GM23248 (cell line): ENCODE data around the gene MBP. TPM values are rescaled to one million over a fixed set of nuclear protein-coding genes. Genes with fewer than 3 reads are reported as not detected.
"Not testable (repeated sequence)": the region's sequence is repeated elsewhere in the genome, so short reads cannot be mapped to it uniquely, and the experiment has no call there.

ENCODE experiments used
- DNase-seq: peaks from one replicate; pipeline ENCODE4 v3.0.0-alpha.2; 2015
- H2AFZ ChIP-seq: fragments of 200-600 bp; sonication (generic); 2 replicates; pipeline ENCODE4 v1.6.1; 2016; ENCODE audit warnings: antibody characterized with exemption
- H3F3A ChIP-seq: fragments of 200-600 bp; sonication (generic); 2 replicates; pipeline ENCODE4 v1.6.1; 2016; ENCODE audit warnings: mild to moderate bottlenecking, antibody characterized with exemption, mixed run types; ENCODE audit not compliant: insufficient read depth
- H3K27ac ChIP-seq: fragments of 200-600 bp; sonication (generic); 2 replicates; pipeline ENCODE4 v1.5.1; 2016; ENCODE audit warnings: mild to moderate bottlenecking
- H3K27me3 ChIP-seq: fragments of 200-600 bp; sonication (generic); replicated peaks from 2 replicates; pipeline ENCODE4 v1.6.1; 2016; ENCODE audit warnings: mild to moderate bottlenecking; ENCODE audit not compliant: insufficient read depth
- H3K36me3 ChIP-seq: fragments of 200-600 bp; sonication (generic); 2 replicates; pipeline ENCODE4 v1.6.1; 2016; ENCODE audit warnings: low read depth, mild to moderate bottlenecking
- H3K4me1 ChIP-seq: fragments of 200-600 bp; sonication (generic); 2 replicates; pipeline ENCODE4 v1.6.1; 2016; ENCODE audit warnings: mild to moderate bottlenecking; ENCODE audit not compliant: insufficient read depth
- H3K4me2 ChIP-seq: fragments of 200-600 bp; sonication (generic); one replicate; pipeline ENCODE4 v1.6.1; 2016; ENCODE audit warnings: mild to moderate bottlenecking; ENCODE audit not compliant: unreplicated experiment
- H3K4me3 ChIP-seq: fragments of 200-600 bp; sonication (generic); 2 replicates; pipeline ENCODE4 v1.5.1; 2016; ENCODE audit warnings: mild to moderate bottlenecking
- H3K79me2 ChIP-seq: fragments of 200-600 bp; sonication (generic); 2 replicates; pipeline ENCODE4 v1.6.1; 2016; ENCODE audit warnings: mild to moderate bottlenecking; ENCODE audit not compliant: insufficient read depth
- H3K9ac ChIP-seq: fragments of 200-600 bp; sonication (generic); 2 replicates; pipeline ENCODE4 v1.6.1; 2016; ENCODE audit warnings: mild to moderate bottlenecking
- H3K9me2 ChIP-seq: fragments of 200-600 bp; sonication (generic); 2 replicates; pipeline ENCODE4 v1.6.1; 2016; ENCODE audit warnings: mixed run types, mild to moderate bottlenecking, moderate library complexity; ENCODE audit not compliant: insufficient read depth
- H3K9me3 ChIP-seq: fragments of 200-600 bp; sonication (generic); one replicate; pipeline ENCODE4 v1.6.1; 2017; ENCODE audit warnings: low read depth
- H4K20me1 ChIP-seq: fragments of 200-600 bp; sonication (generic); 2 replicates; pipeline ENCODE4 v1.6.0; 2016; ENCODE audit not compliant: insufficient read depth
- EZH2 ChIP-seq: fragments of 200-600 bp; sonication (generic); IDR thresholded peaks from 2 replicates; pipeline ENCODE4 v1.6.1; 2018; ENCODE audit warnings: antibody characterized with exemption, mild to moderate bottlenecking; ENCODE audit not compliant: insufficient read depth, poor library complexity, severe bottlenecking
- EZH2phosphoT487 ChIP-seq: fragments of 200-600 bp; sonication (generic); IDR thresholded peaks from 2 replicates; pipeline ENCODE4 v1.6.1; 2018; ENCODE audit warnings: antibody characterized with exemption, moderate library complexity, mild to moderate bottlenecking, low read depth; ENCODE audit not compliant: insufficient read depth
- WGBS, 2 experiments: methylation state at CpG; one replicate each; pipeline ENCODE4 v1.1.6; 2015 to 2017; ENCODE audit warnings: low lambda C conversion rate in 2 of 2, low coverage in 1 of 2; ENCODE audit errors: missing lambda C conversion rate in 2 of 2; 5-methylcytosine and 5-hydroxymethylcytosine counted together
- in situ Hi-C: fragments of 300-500 bp; cut with MboI; formaldehyde crosslinking; loops from 2 replicates; pipeline ENCODE4 v1.15.0; 2020
- polyA plus RNA-seq: library from polyadenylated mRNA; unstranded; fragments of >200 nt; fragmentation: Nextera tagmentation; extraction: Ambion mirVana; gene quantifications from 2 replicates; pipeline ENCODE4 v1.2.1, GENCODE V29; 2016
- total RNA-seq: library from RNA; depleted of rRNA; stranded (reverse); fragments of >200 nt; shearing (Covaris generic); gene quantifications from 2 replicates; pipeline ENCODE4 v1.2.3, GENCODE V29; 2014

MBP gene
- total and polyA plus RNA-seq, 2 experiments from 2014 or later, result 2.2 to 2.9 TPM

GRCh38 chr18:76972846-76973519 lies 159.6 kb downstream of the MBP start:
- H3K9ac ChIP-seq, result no peak overlapping the region
- no peaks in the 10 kb centered on the region for H3K9me2 ChIP-seq
- WGBS, 2 experiments, result 79 to 81% methylated on average over 13 of the region's 13 CpGs
- DNase-seq, result no peak
- H3K4me1 ChIP-seq, result no peaks in the 10 kb centered on the region
- H3K9me3 ChIP-seq, result no peaks in the 10 kb centered on the region
- H3K79me2 ChIP-seq, result no peaks in the 10 kb centered on the region
- in situ Hi-C loops, result no loop called here
- no peak overlapping the region for H3K4me3 ChIP-seq
- TF ChIP-seq EZH2 (no peak), EZH2phosphoT487 (no peak)
- no peaks in the 10 kb centered on the region for H3K36me3 ChIP-seq
- no peaks in the 10 kb centered on the region for H3K27me3 ChIP-seq
- H2AFZ ChIP-seq, result no peak overlapping the region
- no peak overlapping the region for H3K4me2 ChIP-seq
- H3F3A ChIP-seq, result no peaks in the 10 kb centered on the region
- H3K27ac ChIP-seq, result no peak overlapping the region
- no peaks in the 10 kb centered on the region for H4K20me1 ChIP-seq

GRCh38 chr18:76972241-76972640 lies 160.3 kb downstream of the MBP start:
- no peaks in the 10 kb centered on the region for H3K79me2 ChIP-seq
- H4K20me1 ChIP-seq, result no peaks in the 10 kb centered on the region
- H3K9ac ChIP-seq, result no peak overlapping the region
- H3K4me3 ChIP-seq, result no peak overlapping the region
- H3K9me3 ChIP-seq, result no peaks in the 10 kb centered on the region
- no peak overlapping the region for H3K4me2 ChIP-seq
- H3K4me1 ChIP-seq, result no peaks in the 10 kb centered on the region
- WGBS, 2 experiments, result 93 to 94% methylated on average over 6 of the region's 6 CpGs
- H3K27me3 ChIP-seq, result no peaks in the 10 kb centered on the region
- in situ Hi-C loops, result no loop called here
- no peak for DNase-seq
- TF ChIP-seq EZH2phosphoT487 (no peak), EZH2 (no peak)
- no peaks in the 10 kb centered on the region for H3K36me3 ChIP-seq
- H3K9me2 ChIP-seq, result no peaks in the 10 kb centered on the region
- H3K27ac ChIP-seq, result no peak overlapping the region
- no peak overlapping the region for H2AFZ ChIP-seq
- H3F3A ChIP-seq, result no peaks in the 10 kb centered on the region

- Histone ChIP-seq H3K27me3 (no peaks in the 10 kb centered on the region), H3K36me3 (no peaks in the 10 kb centered on the region), H3K27ac (no peak overlapping the region), H3K4me3 (no peak overlapping the region), H3F3A (no peaks in the 10 kb centered on the region), H4K20me1 (no peaks in the 10 kb centered on the region), H3K4me2 (no peak overlapping the region), H3K79me2 (peaks cover 9% of the 10 kb centered on the region), H3K9me2 (no peaks in the 10 kb centered on the region), H3K4me1 (no peaks in the 10 kb centered on the region), H2AFZ (no peak overlapping the region), H3K9me3 (no peaks in the 10 kb centered on the region), H3K9ac (no peak overlapping the region)
- DNase-seq, result no peak
- 85 to 91% methylated on average over 11 of the region's 11 CpGs for WGBS, 2 experiments
- in situ Hi-C loops, result no loop called here
- TF ChIP-seq EZH2phosphoT487 (no peak), EZH2 (no peak)
Measured at GRCh38 chr18:76970770-76971559, 161.6 kb downstream of the MBP start.

GRCh38 chr18:76967721-76968472 lies 164.7 kb downstream of the MBP start:
- peaks cover 1% of the 10 kb centered on the region; the same call in 1 of the 2 replicates for H3K36me3 ChIP-seq
- no peaks in the 10 kb centered on the region for H3K4me1 ChIP-seq
- no peak overlapping the region for H3K4me3 ChIP-seq
- no peak overlapping the region for H3K27ac ChIP-seq
- H2AFZ ChIP-seq, result no peak overlapping the region
- H3K9me2 ChIP-seq, result no peaks in the 10 kb centered on the region
- H3K27me3 ChIP-seq, result no peaks in the 10 kb centered on the region
- no peak for TF ChIP-seq EZH2phosphoT487
- no peak for TF ChIP-seq EZH2
- no peak overlapping the region for H3K4me2 ChIP-seq
- no peaks in the 10 kb centered on the region for H3F3A ChIP-seq
- no peaks in the 10 kb centered on the region for H3K9me3 ChIP-seq
- no peak overlapping the region for H3K9ac ChIP-seq
- no peak for DNase-seq
- no peaks in the 10 kb centered on the region for H4K20me1 ChIP-seq
- 72% methylated on average over 16 to 17 of the region's 17 CpGs for WGBS, 2 experiments
- in situ Hi-C loops, result no loop called here
- H3K79me2 ChIP-seq, result peaks cover 35% of the 10 kb centered on the region

GRCh38 chr18:76967299-76967698 lies 165.3 kb downstream of the MBP start:
- H3K9me2 ChIP-seq, in situ Hi-C loops, H3K4me1 ChIP-seq: not testable (repeated sequence)

GRCh38 chr18:76965555-76966151 lies 166.9 kb downstream of the MBP start:
- H3F3A ChIP-seq, DNase-seq: not testable (repeated sequence)

More at GRCh38 chr18:76967299-76967698, 165.3 kb downstream of the MBP start:
- H3K27me3 ChIP-seq, H3K9ac ChIP-seq, H3K9me3 ChIP-seq, H3K4me2 ChIP-seq, H4K20me1 ChIP-seq, H2AFZ ChIP-seq, H3K4me3 ChIP-seq, H3K36me3 ChIP-seq, H3F3A ChIP-seq, DNase-seq, H3K27ac ChIP-seq: not testable (repeated sequence)
- peaks cover 38% of the 10 kb centered on the region for H3K79me2 ChIP-seq

More at GRCh38 chr18:76965555-76966151, 166.9 kb downstream of the MBP start:
- Histone ChIP-seq H3K36me3 (peaks cover 11% of the 10 kb centered on the region; the same call in 1 of the 2 replicates), H3K79me2 (peaks cover 46% of the 10 kb centered on the region)
- H3K27ac ChIP-seq, H3K9me3 ChIP-seq, H2AFZ ChIP-seq, H3K27me3 ChIP-seq, H3K9ac ChIP-seq, H4K20me1 ChIP-seq, H3K9me2 ChIP-seq, in situ Hi-C loops, H3K4me2 ChIP-seq, H3K4me3 ChIP-seq, H3K4me1 ChIP-seq: not testable (repeated sequence)
- 98 to 99% methylated on average over 11 of the region's 11 CpGs for WGBS, 2 experiments
